HL-60 (cell line): Measurements from ENCODE around the gene SLC5A1.

Experiments
- CTCF ChIP-seq: IDR thresholded peaks from one replicate; pipeline ENCODE4 v1.5.1; 2011; ENCODE audit warnings: low read length, control low read depth, inconsistent platforms; ENCODE audit not compliant: insufficient read depth
- GABPA ChIP-seq: IDR thresholded peaks from 2 replicates; pipeline ENCODE4 v1.6.1; 2012; ENCODE audit warnings: low read depth
- POLR2AphosphoS5 ChIP-seq: IDR thresholded peaks from 2 replicates; pipeline ENCODE4 v1.6.1; 2012; ENCODE audit warnings: low read depth

GRCh38 chr22:32119568-32120235 is 76.6 kb downstream of the SLC5A1 start:
- TF ChIP-seq CTCF (no peak), POLR2AphosphoS5 (no peak), GABPA (no peak)
